Cerebellar nuclear complex (tissue), 1 donor: ENCODE data around the gene AAMP.
A peak's percentile ranks its signal among the peaks of the same experiment; 100 is the strongest.
"Not testable (repeated sequence)": the region's sequence is repeated elsewhere in the genome, so short reads cannot be mapped to it uniquely, and the experiment has no call there.

Experiments used
- DNase-seq, 2 experiments: peaks; one replicate each; lab custom pipeline; 2025; lab: John Stamatoyannopoulos, UW

Gene AAMP

GRCh38 chr2:218274586-218274985, 4.6 kb upstream of the AAMP start:
- DNase-seq, result no peak

- no peak for DNase-seq
These were observed 3.9 kb upstream of the AAMP start for GRCh38 chr2:218273908-218274249.

GRCh38 chr2:218273214-218273907, 3.4 kb upstream of the AAMP start:
- DNase-seq, result not testable (repeated sequence)

- DNase-seq, result peak in 1 of 2 experiments; percentile 42
These were observed 2.7 kb upstream of the AAMP start for GRCh38 chr2:218272531-218273212.

- DNase-seq, result no peak
These were observed 2.1 kb upstream of the AAMP start for GRCh38 chr2:218271865-218272530.

GRCh38 chr2:218271487-218271797, 1.5 kb upstream of the AAMP start:
- no peak for DNase-seq

GRCh38 chr2:218270721-218271486, 967 bp upstream of the AAMP start:
- DNase-seq, result no peak

GRCh38 chr2:218267259-218267658, 2.7 kb downstream of the AAMP start:
- DNase-seq, result no peak

- DNase-seq, result no peak
These were observed 3.5 kb downstream of the AAMP start for GRCh38 chr2:218266316-218266979.

- DNase-seq, result no peak
These were observed 4.3 kb downstream of the AAMP start for GRCh38 chr2:218265626-218266025.

GRCh38 chr2:218264773-218265561, 5.0 kb downstream of the AAMP start:
- DNase-seq, result no peak

- no peak for DNase-seq
These were observed 5.9 kb downstream of the AAMP start for GRCh38 chr2:218263817-218264641.

- no peak for DNase-seq
These were observed 7.0 kb downstream of the AAMP start for GRCh38 chr2:218262631-218263586.

GRCh38 chr2:218262237-218262600, 7.7 kb downstream of the AAMP start:
- DNase-seq, result no peak

- no peak for DNase-seq
These were observed 8.3 kb downstream of the AAMP start for GRCh38 chr2:218261423-218262236.

GRCh38 chr2:218260742-218261422, 9.1 kb downstream of the AAMP start, which contains the start of gene GPBAR1:
GPBAR1 (plus strand) TSS chr2:218261015; CDS start chr2:218262725, 1,710 bp downstream.
- DNase-seq, result no peak

- no peak for DNase-seq
These were observed 9.8 kb downstream of the AAMP start for GRCh38 chr2:218260166-218260565.
